Nephron progenitor cell (in vitro differentiated cells): ENCODE measurements around the gene ZRANB3.

Source experiments
- DNase-seq: peaks from one replicate; pipeline ENCODE4 v3.0.0; 2021
- H3K27ac Mint-ChIP-seq: 2 replicates; pipeline ENCODE4 v1.8.0; 2021; ENCODE audit warnings: mild to moderate bottlenecking, moderate library complexity, mixed read lengths
- H3K27me3 Mint-ChIP-seq: 2 replicates; pipeline ENCODE4 v1.8.0; 2021; ENCODE audit warnings: mild to moderate bottlenecking, low read depth, mixed read lengths; ENCODE audit not compliant: poor library complexity
- H3K36me3 Mint-ChIP-seq: 2 replicates; pipeline ENCODE4 v1.8.0; 2021; ENCODE audit warnings: low read depth, mixed read lengths
- H3K4me1 Mint-ChIP-seq: 2 replicates; pipeline ENCODE4 v1.8.0; 2021; ENCODE audit warnings: mixed read lengths
- H3K4me3 Mint-ChIP-seq: 2 replicates; pipeline ENCODE4 v1.8.0; 2021; ENCODE audit warnings: mild to moderate bottlenecking, moderate library complexity, mixed read lengths
- H3K9me3 Mint-ChIP-seq: 2 replicates; pipeline ENCODE4 v1.8.0; 2021; ENCODE audit warnings: mild to moderate bottlenecking, moderate library complexity, mixed read lengths
- CTCF ChIP-seq: fragments of 200-600 bp; sonication (generic); IDR thresholded peaks from 2 replicates; pipeline ENCODE4 v1.5.0; 2021; ENCODE audit warnings: antibody characterized with exemption

The ZRANB3 gene

GRCh38 chr2:135245071-135245470 is 285.9 kb downstream of the ZRANB3 start:
- Mint-ChIP-seq H3K4me1 (peaks cover 5% of the 10 kb centered on the region), H3K27me3 (no peaks in the 10 kb centered on the region), H3K36me3 (peaks cover 36% of the 10 kb centered on the region), H3K4me3 (no peak overlapping the region), H3K9me3 (peaks cover 8% of the 10 kb centered on the region), H3K27ac (no peak overlapping the region)
- no peak for TF ChIP-seq CTCF
- no peak for DNase-seq

- Mint-ChIP-seq H3K4me3 (no peak overlapping the region), H3K9me3 (peaks cover 20% of the 10 kb centered on the region), H3K4me1 (no peaks in the 10 kb centered on the region), H3K27ac (no peak overlapping the region), H3K36me3 (peaks cover 36% of the 10 kb centered on the region), H3K27me3 (no peaks in the 10 kb centered on the region)
- no peak for TF ChIP-seq CTCF
- DNase-seq = no peak
These were observed 292.4 kb downstream of the ZRANB3 start for GRCh38 chr2:135238651-135239050.

- H3K27ac Mint-ChIP-seq = no peak overlapping the region
These were observed 300.9 kb downstream of the ZRANB3 start for GRCh38 chr2:135230150-135230549.

GRCh38 chr2:135227386-135227785 is 303.6 kb downstream of the ZRANB3 start:
- no peak overlapping the region for H3K4me3 Mint-ChIP-seq
- peaks cover 2% of the 10 kb centered on the region for H3K27me3 Mint-ChIP-seq
- H3K4me1 Mint-ChIP-seq = no peaks in the 10 kb centered on the region
- H3K27ac Mint-ChIP-seq = no peak overlapping the region
- TF ChIP-seq CTCF = no peak
- peaks cover 34% of the 10 kb centered on the region for H3K36me3 Mint-ChIP-seq
- DNase-seq = no peak
- peaks cover 14% of the 10 kb centered on the region for H3K9me3 Mint-ChIP-seq

More at GRCh38 chr2:135230150-135230549, 300.9 kb downstream of the ZRANB3 start:
- H3K9me3 Mint-ChIP-seq = peaks cover 34% of the 10 kb centered on the region
- peaks cover 41% of the 10 kb centered on the region for H3K36me3 Mint-ChIP-seq
- H3K27me3 Mint-ChIP-seq = peaks cover 2% of the 10 kb centered on the region
- no peak for DNase-seq
- no peak overlapping the region for H3K4me3 Mint-ChIP-seq
- H3K4me1 Mint-ChIP-seq = no peaks in the 10 kb centered on the region
- TF ChIP-seq CTCF = no peak

GRCh38 chr2:135226961-135227360 is 304.1 kb downstream of the ZRANB3 start:
- Mint-ChIP-seq H3K36me3 (peaks cover 34% of the 10 kb centered on the region), H3K9me3 (peaks cover 14% of the 10 kb centered on the region), H3K4me1 (no peaks in the 10 kb centered on the region), H3K27me3 (peaks cover 2% of the 10 kb centered on the region), H3K4me3 (no peak overlapping the region), H3K27ac (no peak overlapping the region)
- no peak for DNase-seq
- TF ChIP-seq CTCF = no peak

- Mint-ChIP-seq H3K4me3 (no peak overlapping the region), H3K27me3 (peaks cover 2% of the 10 kb centered on the region), H3K9me3 (peaks cover 4% of the 10 kb centered on the region), H3K4me1 (no peaks in the 10 kb centered on the region), H3K36me3 (peaks cover 30% of the 10 kb centered on the region), H3K27ac (no peak overlapping the region)
- TF ChIP-seq CTCF = no peak
- DNase-seq = no peak
These were observed 305.2 kb downstream of the ZRANB3 start for GRCh38 chr2:135225781-135226180.
